Nephron progenitor cell (in vitro differentiated cells): ENCODE measurements around the gene CTNNBL1.
A peak's percentile ranks its signal among the peaks of the same experiment; 100 is the strongest.
"Not testable (repeated sequence)": the region's sequence is repeated elsewhere in the genome, so short reads cannot be mapped to it uniquely, and the experiment has no call there.

Experiments
- DNase-seq: peaks from one replicate; pipeline ENCODE4 v3.0.0; 2021
- H3K27ac Mint-ChIP-seq: 2 replicates; pipeline ENCODE4 v1.8.0; 2021; ENCODE audit warnings: mild to moderate bottlenecking, moderate library complexity, mixed read lengths
- H3K27me3 Mint-ChIP-seq: 2 replicates; pipeline ENCODE4 v1.8.0; 2021; ENCODE audit warnings: mild to moderate bottlenecking, low read depth, mixed read lengths; ENCODE audit not compliant: poor library complexity
- H3K36me3 Mint-ChIP-seq: 2 replicates; pipeline ENCODE4 v1.8.0; 2021; ENCODE audit warnings: low read depth, mixed read lengths
- H3K4me1 Mint-ChIP-seq: 2 replicates; pipeline ENCODE4 v1.8.0; 2021; ENCODE audit warnings: mixed read lengths
- H3K4me3 Mint-ChIP-seq: 2 replicates; pipeline ENCODE4 v1.8.0; 2021; ENCODE audit warnings: mild to moderate bottlenecking, moderate library complexity, mixed read lengths
- H3K9me3 Mint-ChIP-seq: 2 replicates; pipeline ENCODE4 v1.8.0; 2021; ENCODE audit warnings: mild to moderate bottlenecking, moderate library complexity, mixed read lengths
- TF ChIP-seq, protein P1 (sequence below): fragments of 200-600 bp; sonication (generic); IDR thresholded peaks from 2 replicates; pipeline ENCODE4 v1.5.0; 2021; ENCODE audit warnings: antibody characterized with exemption

Gene CTNNBL1

DNA sequence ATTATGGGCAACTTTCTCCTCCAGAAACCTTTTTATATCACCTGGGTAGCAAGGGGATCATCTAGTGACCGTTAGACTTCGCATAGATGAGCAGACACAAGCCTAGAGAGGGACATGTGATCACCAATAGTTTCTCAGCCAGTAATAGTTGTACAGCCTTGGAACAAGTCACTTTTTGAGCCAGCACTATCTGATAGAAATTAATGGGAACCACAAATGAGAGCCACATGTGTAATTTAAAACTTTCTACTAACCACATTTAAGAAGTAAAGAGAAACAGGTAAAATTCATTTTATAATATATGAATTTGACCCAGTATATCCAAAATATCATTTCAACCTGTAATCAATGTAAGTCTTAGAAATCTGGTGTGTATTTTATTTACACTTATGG is 592 bp upstream of the CTNNBL1 start:
- H3K27me3 Mint-ChIP-seq, result peaks cover 45% of the 10 kb centered on the region
- H3K4me1 Mint-ChIP-seq, result peaks cover 17% of the 10 kb centered on the region
- no peaks in the 10 kb centered on the region for H3K9me3 Mint-ChIP-seq
- TF ChIP-seq, protein P1, sequence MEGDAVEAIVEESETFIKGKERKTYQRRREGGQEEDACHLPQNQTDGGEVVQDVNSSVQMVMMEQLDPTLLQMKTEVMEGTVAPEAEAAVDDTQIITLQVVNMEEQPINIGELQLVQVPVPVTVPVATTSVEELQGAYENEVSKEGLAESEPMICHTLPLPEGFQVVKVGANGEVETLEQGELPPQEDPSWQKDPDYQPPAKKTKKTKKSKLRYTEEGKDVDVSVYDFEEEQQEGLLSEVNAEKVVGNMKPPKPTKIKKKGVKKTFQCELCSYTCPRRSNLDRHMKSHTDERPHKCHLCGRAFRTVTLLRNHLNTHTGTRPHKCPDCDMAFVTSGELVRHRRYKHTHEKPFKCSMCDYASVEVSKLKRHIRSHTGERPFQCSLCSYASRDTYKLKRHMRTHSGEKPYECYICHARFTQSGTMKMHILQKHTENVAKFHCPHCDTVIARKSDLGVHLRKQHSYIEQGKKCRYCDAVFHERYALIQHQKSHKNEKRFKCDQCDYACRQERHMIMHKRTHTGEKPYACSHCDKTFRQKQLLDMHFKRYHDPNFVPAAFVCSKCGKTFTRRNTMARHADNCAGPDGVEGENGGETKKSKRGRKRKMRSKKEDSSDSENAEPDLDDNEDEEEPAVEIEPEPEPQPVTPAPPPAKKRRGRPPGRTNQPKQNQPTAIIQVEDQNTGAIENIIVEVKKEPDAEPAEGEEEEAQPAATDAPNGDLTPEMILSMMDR, result no peak
- no peak overlapping the region for H3K27ac Mint-ChIP-seq
- peak overlapping the region; percentile 100 for H3K4me3 Mint-ChIP-seq
- DNase-seq, result no peak
- no peaks in the 10 kb centered on the region for H3K36me3 Mint-ChIP-seq

DNA sequence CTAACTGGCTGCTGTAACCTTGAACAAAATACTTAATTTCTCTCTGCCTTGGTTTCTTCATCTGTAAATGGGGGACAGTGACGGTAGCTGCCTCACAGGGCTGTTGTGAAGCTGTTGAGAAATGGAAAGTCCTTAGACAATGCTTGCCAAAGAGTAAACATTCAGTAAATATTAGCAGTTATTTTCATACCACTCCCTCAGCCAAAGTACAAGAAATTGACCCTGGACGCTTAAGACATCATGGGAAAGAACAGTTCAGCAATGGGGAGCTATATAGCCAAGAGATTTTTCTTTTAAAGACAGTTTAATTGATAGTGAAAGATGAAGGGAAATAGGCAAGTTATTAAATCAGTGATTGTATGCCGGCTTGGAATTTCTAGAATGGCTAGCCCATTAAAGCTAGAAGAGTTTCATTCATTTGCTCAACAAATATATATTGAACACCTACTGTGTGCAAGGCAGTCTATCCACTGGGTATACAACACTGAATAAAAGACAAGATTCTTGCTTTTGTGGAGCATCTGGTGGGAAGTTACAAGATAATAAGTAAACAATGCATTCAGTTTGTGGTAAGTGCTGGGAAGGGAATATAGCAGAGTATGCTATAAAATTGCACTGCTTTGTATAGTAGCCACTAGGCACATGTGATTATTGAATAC is 2.0 kb downstream of the CTNNBL1 start:
- Mint-ChIP-seq H3K36me3 (no peaks in the 10 kb centered on the region), H3K27ac (no peak overlapping the region), H3K27me3 (peaks cover 19% of the 10 kb centered on the region), H3K4me1 (peaks cover 17% of the 10 kb centered on the region), H3K9me3 (no peaks in the 10 kb centered on the region), H3K4me3 (peak overlapping the region; percentile 49)
- no peak for DNase-seq
- TF ChIP-seq, protein P1, result no peak

DNA sequence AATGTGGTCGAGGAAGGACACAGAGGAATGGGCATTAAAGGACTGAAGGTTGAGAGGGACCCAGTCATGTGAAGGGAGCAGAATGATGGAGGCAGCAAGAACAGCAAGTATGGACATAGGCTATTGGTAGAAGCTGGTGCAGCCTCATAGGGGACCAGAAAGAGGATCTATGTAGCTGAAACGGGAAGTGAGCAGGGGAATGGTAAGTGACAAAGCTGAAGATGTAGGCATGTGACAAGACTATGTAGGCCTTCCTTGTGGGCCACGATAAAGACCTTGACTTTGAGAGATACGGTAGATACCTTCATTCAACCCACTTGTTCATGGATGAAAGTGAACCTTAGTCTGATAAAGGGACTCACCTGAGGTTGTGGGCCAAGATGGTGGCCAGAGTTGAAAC is 3.5 kb downstream of the CTNNBL1 start:
- Mint-ChIP-seq H3K9me3 (no peaks in the 10 kb centered on the region), H3K27me3 (peaks cover 6% of the 10 kb centered on the region), H3K36me3 (no peaks in the 10 kb centered on the region)

DNA sequence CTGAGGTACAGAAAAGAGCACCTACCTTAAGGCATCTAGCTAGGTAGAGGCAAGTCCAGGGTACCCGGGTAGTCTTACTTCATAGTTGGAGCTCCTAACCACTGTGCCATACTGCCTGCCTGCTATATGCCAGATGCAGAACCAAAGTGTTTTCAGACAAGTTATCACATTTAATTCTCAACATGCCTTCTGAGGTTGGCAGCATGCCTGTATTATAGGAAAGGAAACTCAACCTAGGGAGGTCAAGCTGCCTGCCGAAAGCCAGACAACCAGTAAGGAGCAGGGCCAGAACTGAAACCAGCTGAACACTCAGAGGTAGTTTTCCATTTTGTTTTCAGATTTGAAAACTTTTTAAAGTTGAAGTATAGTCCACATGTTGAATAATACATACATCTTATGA is 5.4 kb downstream of the CTNNBL1 start:
- Mint-ChIP-seq H3K27me3 (no peaks in the 10 kb centered on the region), H3K36me3 (no peaks in the 10 kb centered on the region), H3K9me3 (no peaks in the 10 kb centered on the region), H3K27ac (no peak overlapping the region), H3K4me3 (no peak overlapping the region), H3K4me1 (peaks cover 17% of the 10 kb centered on the region)
- TF ChIP-seq, protein P1, result no peak
- no peak for DNase-seq

More for the DNA sequence above, 3.5 kb downstream of the CTNNBL1 start:
- Mint-ChIP-seq H3K4me3 (no peak overlapping the region), H3K27ac (no peak overlapping the region), H3K4me1 (peaks cover 17% of the 10 kb centered on the region)
- TF ChIP-seq, protein P1, result no peak
- DNase-seq, result no peak

DNA sequence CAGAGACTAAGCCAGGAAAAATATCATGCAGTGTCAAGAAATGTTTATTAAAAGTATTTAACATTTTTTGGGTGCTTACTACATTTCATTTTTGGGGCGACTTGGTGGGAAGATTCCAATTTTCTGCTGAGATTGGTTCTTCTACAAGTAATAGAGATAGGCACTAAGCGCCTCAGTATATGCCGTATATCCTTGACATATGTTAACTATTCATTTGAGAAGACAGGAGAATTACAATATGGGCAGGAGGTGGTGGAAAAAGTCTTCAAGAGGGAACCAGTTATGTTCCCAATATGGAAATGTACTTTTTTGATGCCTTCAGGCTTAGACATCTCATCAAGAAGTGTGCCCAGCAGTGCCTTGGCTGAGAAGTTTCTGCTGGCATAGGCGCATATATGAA is 6.5 kb downstream of the CTNNBL1 start:
- TF ChIP-seq, protein P1, result no peak
- Mint-ChIP-seq H3K9me3 (peaks cover 6% of the 10 kb centered on the region), H3K4me1 (peaks cover 8% of the 10 kb centered on the region), H3K27ac (no peak overlapping the region), H3K4me3 (no peak overlapping the region), H3K27me3 (no peaks in the 10 kb centered on the region), H3K36me3 (peaks cover 6% of the 10 kb centered on the region)
- DNase-seq, result no peak

DNA sequence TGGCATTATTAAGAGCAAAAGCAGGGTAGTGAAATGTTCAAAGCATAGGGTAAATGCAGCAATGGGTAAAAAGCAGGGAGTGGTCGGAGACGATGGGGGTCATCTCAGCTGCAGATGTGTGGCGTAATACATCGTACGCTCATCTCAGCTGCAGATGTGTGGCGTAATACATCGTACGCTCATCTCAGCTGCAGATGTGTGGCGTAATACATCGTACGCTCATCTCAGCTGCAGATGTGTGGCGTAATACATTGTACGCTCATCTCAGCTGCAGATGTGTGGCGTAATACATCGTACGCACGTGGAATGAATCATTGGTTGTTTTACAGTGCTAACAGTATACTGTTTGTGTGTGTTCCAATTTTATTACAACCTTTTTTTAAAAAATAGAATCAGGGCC is 7.8 kb downstream of the CTNNBL1 start:
- not testable (repeated sequence) for DNase-seq, H3K4me1 Mint-ChIP-seq, H3K4me3 Mint-ChIP-seq, H3K27me3 Mint-ChIP-seq, H3K27ac Mint-ChIP-seq
- Mint-ChIP-seq H3K36me3 (peaks cover 19% of the 10 kb centered on the region), H3K9me3 (peaks cover 19% of the 10 kb centered on the region)
